GM18861 (cell line): ENCODE data around the gene ANO1.
"Not testable (repeated sequence)": the region's sequence is repeated elsewhere in the genome, so short reads cannot be mapped to it uniquely, and the experiment has no call there.

Source experiments
- ATAC-seq: cut with Tn5 transposase; IDR thresholded peaks from one replicate; pipeline ENCODE4 v1.9.1; 2021; ENCODE audit not compliant: unreplicated experiment

The ANO1 gene

GRCh38 chr11:70078095-70078780, at the start of gene ANO1:
TSS of gene ANO1 (plus strand) at chr11:70078317. CDS start at chr11:70078607, 290 bp downstream.
- ATAC-seq, result no peak

- ATAC-seq, result no peak
Measured at GRCh38 chr11:70029115-70029860, 48.8 kb upstream of the ANO1 start.

- no peak for ATAC-seq
Measured at GRCh38 chr11:70029861-70030380, 48.2 kb upstream of the ANO1 start.

- ATAC-seq, result no peak
Measured at GRCh38 chr11:70030412-70030811, 47.7 kb upstream of the ANO1 start.

GRCh38 chr11:70031631-70032469, 46.3 kb upstream of the ANO1 start:
- ATAC-seq, result no peak

- ATAC-seq, result no peak
Measured at GRCh38 chr11:70032470-70032795, 45.7 kb upstream of the ANO1 start.

- no peak for ATAC-seq
Measured at GRCh38 chr11:70032943-70033710, 45.0 kb upstream of the ANO1 start.

- ATAC-seq, result no peak
Measured at GRCh38 chr11:70033711-70034070, 44.4 kb upstream of the ANO1 start.

GRCh38 chr11:70034740-70035365, 43.3 kb upstream of the ANO1 start:
- ATAC-seq, result no peak

- ATAC-seq, result not testable (repeated sequence)
Measured at GRCh38 chr11:70035665-70036064, 42.5 kb upstream of the ANO1 start.

GRCh38 chr11:70036971-70037882, 40.9 kb upstream of the ANO1 start:
- no peak for ATAC-seq

- ATAC-seq, result no peak
Measured at GRCh38 chr11:70038034-70038834, 39.9 kb upstream of the ANO1 start.

GRCh38 chr11:70040452-70040851, 37.7 kb upstream of the ANO1 start:
- ATAC-seq, result no peak

GRCh38 chr11:70040869-70041501, 37.1 kb upstream of the ANO1 start:
- ATAC-seq, result no peak

GRCh38 chr11:70043482-70043881, 34.6 kb upstream of the ANO1 start:
- ATAC-seq, result no peak

- no peak for ATAC-seq
Measured at GRCh38 chr11:70046089-70046488, 32.0 kb upstream of the ANO1 start.

GRCh38 chr11:70048279-70049024, 29.7 kb upstream of the ANO1 start:
- no peak for ATAC-seq
